Measurements from ENCODE around the gene QRICH2. TPM values are rescaled to one million over a fixed set of nuclear protein-coding genes. Genes with fewer than 3 reads are reported as not detected.

The QRICH2 gene
- total RNA-seq, 4 donors from 2014 or later, result 1.6 to 2.6 (median 2.0) TPM

DNA sequence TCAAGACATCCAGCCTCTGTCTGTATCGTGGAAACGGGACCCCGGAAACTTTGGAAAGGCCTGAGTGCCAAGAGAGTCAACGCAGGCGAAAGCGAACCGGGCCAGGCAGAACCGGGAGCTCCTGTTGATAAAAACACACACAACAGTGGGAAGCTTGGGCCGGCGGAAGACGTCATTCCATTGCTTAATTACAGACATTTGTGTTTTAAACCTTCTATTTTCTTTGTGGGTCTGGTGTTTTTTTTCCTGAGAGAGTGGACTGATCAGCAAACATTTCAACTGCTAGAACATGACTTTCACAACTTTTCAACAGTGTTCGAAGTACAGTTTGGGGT, 66.9 kb downstream of the QRICH2 start:
- H3K4me1 ChIP-seq, result peaks cover 15 to 37% (median 19%) of the 10 kb centered on the region in 4 donors
- no peaks in the 10 kb centered on the region for H3K9me3 ChIP-seq
- no peak for TF ChIP-seq POLR2A (IDR thresholded peaks at IDR 0.05)
- TF ChIP-seq POLR2AphosphoS5 (IDR thresholded peaks at IDR 0.05), result no peak
- TF ChIP-seq, protein P1, sequence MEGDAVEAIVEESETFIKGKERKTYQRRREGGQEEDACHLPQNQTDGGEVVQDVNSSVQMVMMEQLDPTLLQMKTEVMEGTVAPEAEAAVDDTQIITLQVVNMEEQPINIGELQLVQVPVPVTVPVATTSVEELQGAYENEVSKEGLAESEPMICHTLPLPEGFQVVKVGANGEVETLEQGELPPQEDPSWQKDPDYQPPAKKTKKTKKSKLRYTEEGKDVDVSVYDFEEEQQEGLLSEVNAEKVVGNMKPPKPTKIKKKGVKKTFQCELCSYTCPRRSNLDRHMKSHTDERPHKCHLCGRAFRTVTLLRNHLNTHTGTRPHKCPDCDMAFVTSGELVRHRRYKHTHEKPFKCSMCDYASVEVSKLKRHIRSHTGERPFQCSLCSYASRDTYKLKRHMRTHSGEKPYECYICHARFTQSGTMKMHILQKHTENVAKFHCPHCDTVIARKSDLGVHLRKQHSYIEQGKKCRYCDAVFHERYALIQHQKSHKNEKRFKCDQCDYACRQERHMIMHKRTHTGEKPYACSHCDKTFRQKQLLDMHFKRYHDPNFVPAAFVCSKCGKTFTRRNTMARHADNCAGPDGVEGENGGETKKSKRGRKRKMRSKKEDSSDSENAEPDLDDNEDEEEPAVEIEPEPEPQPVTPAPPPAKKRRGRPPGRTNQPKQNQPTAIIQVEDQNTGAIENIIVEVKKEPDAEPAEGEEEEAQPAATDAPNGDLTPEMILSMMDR (IDR thresholded peaks at IDR 0.05), result no peak
- no peak for TF ChIP-seq EP300 (IDR thresholded peaks at IDR 0.05; ENCODE audit: low read depth)
- intact Hi-C loops (cut with DNase I; ENCODE audit: low total_unique reads) (no loop called here), in situ Hi-C loops (cut with MboI; ENCODE audit: low pct_ligation_motif_present in 1 of 4, low pct_unique_long_range_greater_than_20kb in 1 of 4, low sequenced_read_pairs in 3 of 4) (no loop called here)
- H3K36me3 ChIP-seq, result no peaks in the 10 kb centered on the region
- WGBS, 2 donors (ENCODE audit: low coverage in 1 of 2), result 11 to 17% methylated on average over 4 to 12 of the region's 12 CpGs
- DNase-seq, result peak; percentile 41
- H3K27ac ChIP-seq, result peak overlapping the region; percentile 73 to 85 (median 82)
- H3K27me3 ChIP-seq, result peaks cover 14% of the 10 kb centered on the region
- H3K4me3 ChIP-seq, result peak overlapping the region; percentile 52 to 78 (median 60)

DNA sequence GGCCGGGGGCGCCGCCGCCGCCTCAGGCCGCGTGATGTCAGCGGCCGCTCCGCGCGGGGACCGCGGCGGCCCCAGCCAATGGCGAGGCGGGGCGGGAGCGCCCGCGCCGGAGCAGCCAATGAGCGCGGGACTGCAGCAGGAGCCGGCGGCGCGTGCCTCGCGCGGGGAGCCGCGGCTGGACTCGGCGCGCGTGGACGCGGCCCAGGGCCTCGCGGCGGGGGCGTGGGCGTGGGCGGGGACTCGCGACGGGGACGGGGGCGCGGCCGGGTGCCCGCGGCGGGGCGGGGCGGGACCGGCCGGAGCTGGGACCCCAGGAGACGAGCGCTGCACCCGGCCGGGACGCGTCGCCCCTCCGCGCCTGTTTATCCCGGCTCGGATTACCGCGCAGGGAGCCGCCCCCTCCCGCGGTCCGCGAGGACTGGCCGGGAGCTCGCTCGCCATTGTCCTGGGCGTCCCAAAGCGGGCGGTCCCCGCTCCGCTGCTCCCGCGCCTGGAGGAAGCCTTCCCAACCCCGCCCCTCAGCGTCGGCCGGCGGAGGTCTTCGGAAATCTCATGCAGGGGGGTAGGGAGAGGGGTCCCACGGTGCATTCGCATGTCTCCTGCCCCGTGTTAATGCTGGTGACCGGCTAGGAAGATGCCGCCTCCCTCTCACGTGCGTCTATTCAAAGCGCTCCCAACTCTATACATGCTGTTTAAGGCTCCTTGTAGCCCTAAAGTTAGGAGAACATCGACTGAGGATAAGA, 67.4 kb downstream of the QRICH2 start, which contains the start of gene RNF157:
RNF157 (minus strand) TSS at position 33 of the 743 bp plus-strand sequence. CDS start 253 bp downstream, outside the sequence.
- H3K9me3 ChIP-seq, result no peaks in the 10 kb centered on the region
- H3K27me3 ChIP-seq, result peaks cover 14% of the 10 kb centered on the region
- peak within 1 kb of the TSS; percentile 62 to 78 (median 62) for H3K4me3 ChIP-seq
- peaks cover 11 to 33% (median 15%) of the 10 kb centered on the region in 4 donors for H3K4me1 ChIP-seq
- in situ Hi-C loops (cut with MboI; ENCODE audit: low pct_ligation_motif_present in 1 of 4, low pct_unique_long_range_greater_than_20kb in 1 of 4, low sequenced_read_pairs in 3 of 4), result no loop called here
- H3K36me3 ChIP-seq, result no peaks in the 10 kb centered on the region
- intact Hi-C loops (cut with DNase I; ENCODE audit: low total_unique reads), result no loop called here
- DNase-seq, result peak; percentile 77
- TF ChIP-seq POLR2AphosphoS5 (IDR thresholded peaks at IDR 0.05), result peak in 2 of 3 donors; percentile 26 to 54
- peak; percentile 49 for TF ChIP-seq POLR2A (IDR thresholded peaks at IDR 0.05)
- TF ChIP-seq, protein P1 (IDR thresholded peaks at IDR 0.05), result no peak
- 0% methylated on average over 29 of the region's 102 CpGs; no CpG with 5 or more reads in 1 of the 2 donors for WGBS, 2 donors (ENCODE audit: low coverage in 1 of 2)
- peak within 1 kb of the TSS; percentile 79 to 85 (median 82) for H3K27ac ChIP-seq

DNA sequence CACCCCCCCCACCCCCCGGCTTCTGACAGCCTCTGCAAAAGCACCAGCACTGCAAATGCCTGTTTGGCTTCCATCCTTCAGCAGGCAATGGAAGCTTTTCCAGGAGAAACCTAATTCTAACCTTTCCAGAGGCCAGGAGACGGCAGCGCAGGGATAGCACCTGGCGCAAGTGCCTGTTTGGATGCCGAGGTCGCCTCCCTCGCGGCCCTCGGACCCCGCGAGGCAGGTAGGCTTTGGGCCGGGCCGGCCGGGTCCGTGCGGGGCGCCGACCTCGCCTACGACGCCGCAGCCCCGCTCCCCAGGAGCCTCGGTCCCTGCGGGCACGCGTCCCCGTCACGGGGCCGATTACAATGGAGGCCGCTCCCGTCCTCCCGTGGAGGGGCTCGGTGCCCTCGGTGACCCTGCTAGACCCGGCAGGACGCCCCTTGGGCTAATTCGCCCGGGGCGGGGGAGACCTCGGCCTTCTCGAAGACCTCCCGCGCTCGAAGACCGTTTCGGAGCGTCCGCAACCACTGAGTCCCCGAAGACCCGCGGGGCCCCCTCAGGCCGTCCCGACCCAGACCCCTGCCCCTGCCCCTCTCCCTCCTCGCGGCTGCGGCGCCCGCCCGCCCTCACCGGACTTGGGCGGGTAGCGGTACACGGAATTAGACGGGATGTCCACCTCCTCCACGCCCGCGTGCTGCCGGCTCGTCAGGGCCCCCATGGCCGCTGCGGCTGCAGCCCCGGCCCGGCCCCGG, 68.4 kb downstream of the QRICH2 start:
- Histone ChIP-seq H3K27me3 (peaks cover 14% of the 10 kb centered on the region), H3K36me3 (no peaks in the 10 kb centered on the region), H3K9me3 (no peaks in the 10 kb centered on the region), H3K27ac (peak overlapping the region; percentile 78 to 81 (median 79)), H3K4me3 (peak overlapping the region; percentile 61 to 63 (median 62)), H3K4me1 (peaks cover 11 to 33% (median 15%) of the 10 kb centered on the region in 4 donors)
- TF ChIP-seq EP300 (IDR thresholded peaks at IDR 0.05; ENCODE audit: low read depth), result no peak
- peak in 1 of 3 donors; percentile 12 for TF ChIP-seq POLR2AphosphoS5 (IDR thresholded peaks at IDR 0.05)
- TF ChIP-seq POLR2A (IDR thresholded peaks at IDR 0.05), result no peak
- TF ChIP-seq, protein P1 (IDR thresholded peaks at IDR 0.05), result no peak
- DNase-seq, result no peak
- intact Hi-C loops (cut with DNase I; ENCODE audit: low total_unique reads), result loop anchor here (10.0 kb wide), 1 partner anchor 165 kb away; no protein-coding TSS in a partner anchor
- in situ Hi-C loops (cut with MboI; ENCODE audit: low pct_ligation_motif_present in 1 of 4, low pct_unique_long_range_greater_than_20kb in 1 of 4, low sequenced_read_pairs in 3 of 4), result no loop called here
- 20% methylated on average over 11 of the region's 75 CpGs; no CpG with 5 or more reads in 1 of the 2 donors for WGBS, 2 donors (ENCODE audit: low coverage in 1 of 2)
